T47D (cell line): ENCODE results near the gene NHERF1.

Experiments used
- DNase-seq, 2 experiments: peaks; one replicate each; pipeline versions ENCODE4 v3.0.0 to v3.0.0-alpha.2; 2011 to 2012; ENCODE audit warnings: low read depth in 1 of 2, low spot score in 1 of 2
- JUND ChIP-seq: IDR thresholded peaks from 2 replicates; pipeline ENCODE4 v1.6.1; 2012; ENCODE audit warnings: low read depth
- in situ Hi-C: cut with HindIII; loops from 2 replicates; pipeline ENCODE4 v1.10.0; 2016; ENCODE audit warnings: low sequenced_read_pairs, low pct_unique_long_range_greater_than_20kb

NHERF1 gene

GRCh38 chr17:74748529-74749278, at the start of gene NHERF1:
NHERF1 (plus strand) TSS chr17:74748628; CDS start chr17:74748847, 219 bp downstream.
- no peak for TF ChIP-seq JUND
- peak in 1 of 2 experiments; percentile 98 for DNase-seq
- in situ Hi-C loops = no loop called here

- no peak for TF ChIP-seq JUND
- DNase-seq = no peak
Measured at GRCh38 chr17:74699236-74699635, 49.2 kb upstream of the NHERF1 start.

GRCh38 chr17:74702116-74702871, 46.1 kb upstream of the NHERF1 start:
- no peak for DNase-seq
- in situ Hi-C loops = no loop called here
- TF ChIP-seq JUND = no peak

More at GRCh38 chr17:74699236-74699635, 49.2 kb upstream of the NHERF1 start:
- in situ Hi-C loops = no loop called here

GRCh38 chr17:74703311-74703710, 45.1 kb upstream of the NHERF1 start:
- no peak for DNase-seq
- no peak for TF ChIP-seq JUND
- in situ Hi-C loops = no loop called here

GRCh38 chr17:74704544-74704943, 43.9 kb upstream of the NHERF1 start:
- no peak for DNase-seq
- no peak for TF ChIP-seq JUND
- in situ Hi-C loops = no loop called here

GRCh38 chr17:74711058-74711824, 37.2 kb upstream of the NHERF1 start:
- no peak for DNase-seq
- in situ Hi-C loops = no loop called here
- no peak for TF ChIP-seq JUND

- in situ Hi-C loops = no loop called here
- TF ChIP-seq JUND = no peak
- no peak for DNase-seq
Measured at GRCh38 chr17:74712301-74712700, 36.1 kb upstream of the NHERF1 start.

- in situ Hi-C loops = no loop called here
- no peak for DNase-seq
- no peak for TF ChIP-seq JUND
Measured at GRCh38 chr17:74712756-74713155, 35.7 kb upstream of the NHERF1 start, which contains the start of gene CD300LF. CD300LF (minus strand) TSS chr17:74712923; CDS start chr17:74712866, 57 bp downstream.

GRCh38 chr17:74713171-74713755, 35.2 kb upstream of the NHERF1 start:
- no peak for TF ChIP-seq JUND
- in situ Hi-C loops = no loop called here

GRCh38 chr17:74715144-74715543, 33.3 kb upstream of the NHERF1 start:
- in situ Hi-C loops = no loop called here
- no peak for DNase-seq
- TF ChIP-seq JUND = no peak

More at GRCh38 chr17:74713171-74713755, 35.2 kb upstream of the NHERF1 start:
- DNase-seq = no peak

- in situ Hi-C loops = no loop called here
- no peak for DNase-seq
- TF ChIP-seq JUND = no peak
Measured at GRCh38 chr17:74720506-74720905, 27.9 kb upstream of the NHERF1 start.

- DNase-seq = no peak
- in situ Hi-C loops = no loop called here
- TF ChIP-seq JUND = no peak
Measured at GRCh38 chr17:74722782-74723181, 25.6 kb upstream of the NHERF1 start.
